Tibial nerve (tissue), 3 donors: ENCODE data around the gene SVIL.

Experiments
- EP300 ChIP-seq, 2 donors: sonication (generic); formaldehyde crosslinking; IDR thresholded peaks; one replicate each; pipeline ENCODE4 v1.6.1; 2017; ENCODE audit warnings: antibody characterized with exemption in 2 of 2, mild to moderate bottlenecking in 1 of 2
- POLR2A ChIP-seq, 2 donors: fragments of 450-650 bp; IDR thresholded peaks; one replicate each; pipeline ENCODE4 v1.6.1; 2017; ENCODE audit warnings: antibody characterized with exemption in 2 of 2, mild to moderate bottlenecking in 2 of 2, moderate library complexity in 2 of 2

GRCh38 chr10:29627201-29628132, 7.3 kb downstream of the SVIL start:
- TF ChIP-seq POLR2A (IDR thresholded peaks at IDR 0.05) (no peak), EP300 (IDR thresholded peaks at IDR 0.05) (no peak)
